OCI-LY1 (cell line): Measurements from ENCODE around the gene CST8.

Experiments used
- H2AFZ ChIP-seq: fragments of 200-600 bp; sonication (generic), shearing (Covaris generic); 2 replicates; pipeline ENCODE4 v1.6.0; 2014; ENCODE audit warnings: antibody characterized with exemption, mild to moderate bottlenecking, low read length
- H3F3A ChIP-seq: fragments of 200-600 bp; sonication (generic), shearing (Covaris generic); 2 replicates; pipeline ENCODE4 v1.6.0; 2014; ENCODE audit warnings: mild to moderate bottlenecking, antibody characterized with exemption, low read length, moderate library complexity; ENCODE audit not compliant: insufficient read depth
- H3K27ac ChIP-seq: fragments of 200-600 bp; sonication (generic); 2 replicates; pipeline ENCODE4 v1.5.1; 2014; ENCODE audit warnings: low read length, mixed run types, mild to moderate bottlenecking, low read depth; ENCODE audit not compliant: poor library complexity, severe bottlenecking
- H3K27me3 ChIP-seq: fragments of 200-600 bp; sonication (generic); 2 replicates; pipeline ENCODE4 v1.6.0; 2014; ENCODE audit warnings: antibody characterized with exemption, mild to moderate bottlenecking, low read length, moderate library complexity; ENCODE audit not compliant: insufficient read depth
- H3K36me3 ChIP-seq: fragments of 200-600 bp; sonication (generic); 2 replicates; pipeline ENCODE4 v1.6.1; 2014; ENCODE audit warnings: mild to moderate bottlenecking, antibody characterized with exemption, low read length, moderate library complexity, mixed read lengths; ENCODE audit not compliant: insufficient read depth
- H3K4me1 ChIP-seq: fragments of 200-600 bp; sonication (generic); 2 replicates; pipeline ENCODE4 v1.5.1; 2014; ENCODE audit warnings: mild to moderate bottlenecking, low read length, moderate library complexity; ENCODE audit not compliant: insufficient read depth, severe bottlenecking
- H3K4me2 ChIP-seq: fragments of 200-600 bp; sonication (generic), shearing (Covaris generic); 2 replicates; pipeline ENCODE4 v1.6.1; 2014; ENCODE audit warnings: low read length
- H3K4me3 ChIP-seq: fragments of 200-600 bp; sonication (generic); 2 replicates; pipeline ENCODE4 v1.5.1; 2014; ENCODE audit warnings: low read length, low read depth, mild to moderate bottlenecking, mixed read lengths; ENCODE audit not compliant: poor library complexity, severe bottlenecking
- H3K79me2 ChIP-seq: fragments of 200-600 bp; shearing (Covaris generic); 2 replicates; pipeline ENCODE4 v1.6.1; 2016; ENCODE audit warnings: mixed run types, low read length, mixed read lengths; ENCODE audit not compliant: insufficient read depth
- H3K9ac ChIP-seq: fragments of 200-600 bp; sonication (generic), shearing (Covaris generic); 2 replicates; pipeline ENCODE4 v1.6.1; 2014; ENCODE audit warnings: mild to moderate bottlenecking, low read length, mixed read lengths
- H3K9me2 ChIP-seq: fragments of 200-600 bp; sonication (generic), shearing (Covaris generic); 2 replicates; pipeline ENCODE4 v1.6.1; 2014; ENCODE audit warnings: low read depth, mild to moderate bottlenecking, low read length, mixed read lengths
- H3K9me3 ChIP-seq: fragments of 200-600 bp; shearing (Covaris generic); 2 replicates; pipeline ENCODE4 v1.6.1; 2014; ENCODE audit warnings: low read length, mixed read lengths
- H4K20me1 ChIP-seq: fragments of 200-600 bp; sonication (generic), shearing (Covaris generic); 2 replicates; pipeline ENCODE4 v1.6.0; 2016; ENCODE audit warnings: mild to moderate bottlenecking, low read length; ENCODE audit not compliant: insufficient read depth
- CTCF ChIP-seq: fragments of 200-600 bp; sonication (generic), shearing (Covaris generic); IDR thresholded peaks from 2 replicates; pipeline ENCODE4 v1.5.1; 2017; ENCODE audit warnings: mild to moderate bottlenecking, antibody characterized with exemption, low read length, moderate library complexity, mixed read lengths
- EZH2 ChIP-seq: fragments of 200-600 bp; sonication (generic), shearing (Covaris generic); IDR thresholded peaks from 2 replicates; pipeline ENCODE4 v1.8.0; 2017; ENCODE audit warnings: borderline replicate concordance, mixed run types, mild to moderate bottlenecking, antibody characterized with exemption, low read length, moderate library complexity, mixed read lengths

The CST8 gene

DNA sequence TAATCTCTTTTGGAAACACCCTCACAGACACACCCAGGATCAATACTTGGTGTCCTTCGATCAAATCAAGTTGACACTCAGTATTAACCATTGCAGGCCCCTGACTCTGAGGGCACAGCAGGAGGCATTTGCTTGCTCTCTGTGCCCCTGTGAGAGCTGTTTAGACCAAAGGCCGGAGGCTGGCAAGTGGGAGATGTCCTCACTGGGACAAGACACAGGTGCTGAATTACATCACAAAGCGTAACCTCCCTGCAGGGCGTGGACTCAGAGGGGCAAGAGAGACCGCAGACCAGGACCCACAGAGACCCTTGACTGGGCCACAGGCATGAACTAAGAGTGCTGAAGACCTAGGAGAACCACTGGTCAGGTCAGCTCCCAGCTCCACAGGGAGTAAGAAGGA, at the start of gene CST8:
CST8 (plus strand) TSS at position 301 of the 400 bp plus-strand sequence. CDS start 551 bp downstream, outside the sequence.
- no peaks in the 10 kb centered on the region for H3K4me1 ChIP-seq
- no peak within 1 kb of the TSS for H3K27ac ChIP-seq
- no peaks in the 10 kb centered on the region for H3F3A ChIP-seq
- no peaks in the 10 kb centered on the region for H4K20me1 ChIP-seq
- H3K9me2 ChIP-seq, result no peaks in the 10 kb centered on the region
- no peaks in the 10 kb centered on the region for H3K36me3 ChIP-seq
- no peaks in the 10 kb centered on the region for H3K9me3 ChIP-seq
- no peaks in the 10 kb centered on the region for H3K79me2 ChIP-seq
- TF ChIP-seq EZH2, result no peak
- TF ChIP-seq CTCF, result no peak
- no peak within 1 kb of the TSS for H2AFZ ChIP-seq
- H3K9ac ChIP-seq, result no peak within 1 kb of the TSS
- H3K4me3 ChIP-seq, result no peak within 1 kb of the TSS
- H3K27me3 ChIP-seq, result no peaks in the 10 kb centered on the region
- H3K4me2 ChIP-seq, result no peak within 1 kb of the TSS

DNA sequence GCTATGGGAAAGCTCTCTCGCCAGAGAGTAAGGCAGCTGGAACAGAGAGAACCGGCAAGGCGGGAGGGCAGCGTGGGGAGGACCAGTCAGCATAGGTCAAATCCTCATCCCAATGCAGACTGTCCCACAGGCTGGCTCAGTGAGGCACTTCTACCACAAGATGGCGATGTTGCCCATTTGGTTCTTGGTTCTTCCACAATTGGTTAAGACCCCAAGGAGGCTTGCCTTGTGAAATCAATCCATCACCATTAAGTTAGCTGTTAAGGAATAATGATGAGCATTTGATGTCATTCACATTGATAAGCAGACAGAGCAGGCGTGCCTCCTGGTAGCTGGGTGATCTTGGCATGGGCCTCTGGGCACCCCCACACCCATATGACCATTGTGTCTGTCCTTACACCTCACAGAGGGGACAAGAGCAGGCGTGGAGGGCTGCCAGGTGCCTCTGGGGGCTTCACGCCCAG, 49.0 kb upstream of the CST8 start:
- Histone ChIP-seq H3F3A (no peaks in the 10 kb centered on the region), H4K20me1 (no peaks in the 10 kb centered on the region), H3K4me1 (no peaks in the 10 kb centered on the region), H3K9me3 (no peaks in the 10 kb centered on the region), H3K4me3 (no peak overlapping the region), H3K27ac (no peak overlapping the region), H3K4me2 (no peak overlapping the region), H2AFZ (no peak overlapping the region), H3K9ac (no peak overlapping the region), H3K36me3 (no peaks in the 10 kb centered on the region), H3K27me3 (no peaks in the 10 kb centered on the region), H3K79me2 (no peaks in the 10 kb centered on the region), H3K9me2 (no peaks in the 10 kb centered on the region)
- TF ChIP-seq CTCF (peak; percentile 82), EZH2 (no peak)

DNA sequence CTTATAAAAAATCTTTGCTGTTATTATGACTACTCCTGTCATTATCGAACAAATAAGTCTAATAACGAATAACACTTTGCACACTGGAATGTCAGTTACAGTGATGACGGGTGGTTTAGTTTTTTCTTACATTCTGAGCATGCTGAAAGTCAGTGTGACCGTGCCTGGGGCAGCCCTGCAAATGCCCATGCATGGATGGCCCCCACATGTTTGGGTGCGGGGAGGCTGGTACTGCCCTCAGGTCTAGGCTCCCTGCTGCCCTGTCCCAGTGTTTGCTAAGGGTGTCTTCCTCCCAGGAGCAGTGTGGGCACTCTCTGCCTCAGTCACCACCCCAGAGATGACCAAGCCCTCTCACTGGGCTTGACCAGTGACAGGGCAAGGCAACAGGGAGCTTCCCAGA, 48.5 kb upstream of the CST8 start:
- no peak overlapping the region for H3K27ac ChIP-seq
- H3K79me2 ChIP-seq, result no peaks in the 10 kb centered on the region
- no peaks in the 10 kb centered on the region for H3F3A ChIP-seq
- no peaks in the 10 kb centered on the region for H3K36me3 ChIP-seq
- H3K4me2 ChIP-seq, result no peak overlapping the region
- TF ChIP-seq CTCF (no peak), EZH2 (no peak)
- no peaks in the 10 kb centered on the region for H3K4me1 ChIP-seq
- no peaks in the 10 kb centered on the region for H3K9me3 ChIP-seq
- H2AFZ ChIP-seq, result no peak overlapping the region
- no peaks in the 10 kb centered on the region for H3K27me3 ChIP-seq
- H4K20me1 ChIP-seq, result no peaks in the 10 kb centered on the region
- H3K9me2 ChIP-seq, result no peaks in the 10 kb centered on the region
- H3K4me3 ChIP-seq, result no peak overlapping the region
- no peak overlapping the region for H3K9ac ChIP-seq
